ENCODE measurements around the gene KDM4D. TPM values are rescaled to one million over a fixed set of nuclear protein-coding genes. Genes with fewer than 3 reads are reported as not detected.
"Not testable (repeated sequence)": the region's sequence is repeated elsewhere in the genome, so short reads cannot be mapped to it uniquely, and the experiment has no call there.

KDM4D gene
- total RNA-seq, 1 experiment from 2014 or later, result 2.4 TPM

GRCh38 chr11:95035316-95035715 is 61.8 kb downstream of the KDM4D start (continued):
- TF ChIP-seq ARID4B (CRISPR knock-in tag; IDR thresholded peaks at IDR 0.05; ENCODE audit: borderline replicate concordance) (no peak), FOXK1 (CRISPR knock-in tag; IDR thresholded peaks at IDR 0.05) (no peak), AFF4 (CRISPR knock-in tag; IDR thresholded peaks at IDR 0.05; ENCODE audit: borderline replicate concordance) (no peak), ZMAT4 (CRISPR knock-in tag; IDR thresholded peaks at IDR 0.05) (no peak)
- TF ChIP-seq, protein P1, sequence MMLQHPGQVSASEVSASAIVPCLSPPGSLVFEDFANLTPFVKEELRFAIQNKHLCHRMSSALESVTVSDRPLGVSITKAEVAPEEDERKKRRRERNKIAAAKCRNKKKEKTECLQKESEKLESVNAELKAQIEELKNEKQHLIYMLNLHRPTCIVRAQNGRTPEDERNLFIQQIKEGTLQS (CRISPR knock-in tag; conservative IDR thresholded peaks at IDR 0.05), result no peak

- DNase-seq (ENCODE audit: low spot score); POLR2A ChIA-PET; H3K36me3 Mint-ChIP-seq; H3K27ac Mint-ChIP-seq; H3K4me1 Mint-ChIP-seq; H3K27me3 Mint-ChIP-seq (ENCODE audit: low read depth); H3K9me3 Mint-ChIP-seq; H3K4me3 Mint-ChIP-seq; ATAC-seq; CTCF ChIA-PET: not testable (repeated sequence)
These were observed 64.0 kb downstream of the KDM4D start for GRCh38 chr11:95037356-95038035.

DNA sequence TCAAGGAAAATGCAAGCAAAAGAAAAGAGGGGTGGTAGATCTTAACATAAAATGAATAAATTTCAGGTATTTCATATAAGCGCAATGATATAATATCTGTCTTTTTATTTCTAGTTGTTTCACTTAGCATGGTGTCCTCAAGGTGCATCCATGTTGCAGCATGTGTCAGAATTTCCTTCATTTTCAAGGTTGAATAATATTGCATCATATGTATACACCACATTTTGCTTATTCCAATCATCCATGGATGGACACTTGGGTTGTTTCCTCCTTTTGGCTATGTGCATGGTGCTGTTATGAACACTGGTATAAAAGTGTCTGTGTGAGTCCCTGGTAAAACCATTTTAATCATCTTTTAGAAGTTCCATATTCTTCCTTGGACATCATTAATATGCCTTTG is 68.7 kb downstream of the KDM4D start:
- no peaks in the 10 kb centered on the region for H3K4me1 Mint-ChIP-seq
- no peak overlapping the region for H3K4me3 Mint-ChIP-seq
- DNase-seq (ENCODE audit: low spot score) (no peak), ATAC-seq (no peak)
- ChIA-PET CTCF (no interaction called here), POLR2A (no interaction called here)
- H3K36me3 Mint-ChIP-seq, result no peaks in the 10 kb centered on the region
- H3K27ac Mint-ChIP-seq, result no peak overlapping the region
- H3K9me3 Mint-ChIP-seq, result peaks cover 4% of the 10 kb centered on the region; the same call in 1 of the 2 replicates
- H3K27me3 Mint-ChIP-seq (ENCODE audit: low read depth), result peaks cover 9% of the 10 kb centered on the region; the same call in 1 of the 2 replicates
- TF ChIP-seq, protein P2, sequence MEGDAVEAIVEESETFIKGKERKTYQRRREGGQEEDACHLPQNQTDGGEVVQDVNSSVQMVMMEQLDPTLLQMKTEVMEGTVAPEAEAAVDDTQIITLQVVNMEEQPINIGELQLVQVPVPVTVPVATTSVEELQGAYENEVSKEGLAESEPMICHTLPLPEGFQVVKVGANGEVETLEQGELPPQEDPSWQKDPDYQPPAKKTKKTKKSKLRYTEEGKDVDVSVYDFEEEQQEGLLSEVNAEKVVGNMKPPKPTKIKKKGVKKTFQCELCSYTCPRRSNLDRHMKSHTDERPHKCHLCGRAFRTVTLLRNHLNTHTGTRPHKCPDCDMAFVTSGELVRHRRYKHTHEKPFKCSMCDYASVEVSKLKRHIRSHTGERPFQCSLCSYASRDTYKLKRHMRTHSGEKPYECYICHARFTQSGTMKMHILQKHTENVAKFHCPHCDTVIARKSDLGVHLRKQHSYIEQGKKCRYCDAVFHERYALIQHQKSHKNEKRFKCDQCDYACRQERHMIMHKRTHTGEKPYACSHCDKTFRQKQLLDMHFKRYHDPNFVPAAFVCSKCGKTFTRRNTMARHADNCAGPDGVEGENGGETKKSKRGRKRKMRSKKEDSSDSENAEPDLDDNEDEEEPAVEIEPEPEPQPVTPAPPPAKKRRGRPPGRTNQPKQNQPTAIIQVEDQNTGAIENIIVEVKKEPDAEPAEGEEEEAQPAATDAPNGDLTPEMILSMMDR (IDR thresholded peaks at IDR 0.05), result no peak
- TF ChIP-seq AR (CRISPR knock-in tag; IDR thresholded peaks at IDR 0.05), result no peak
- TF ChIP-seq ZNF671 (CRISPR knock-in tag; IDR thresholded peaks at IDR 0.05), result no peak
- no peak for TF ChIP-seq GRHL2 (CRISPR knock-in tag; IDR thresholded peaks at IDR 0.05; ENCODE audit: insufficient replicate concordance, severe bottlenecking)
- no peak for TF ChIP-seq JUN (CRISPR knock-in tag; IDR thresholded peaks at IDR 0.05)
- no peak for TF ChIP-seq ZNF423 (CRISPR knock-in tag; IDR thresholded peaks at IDR 0.05)
- TF ChIP-seq, protein P1 (CRISPR knock-in tag; conservative IDR thresholded peaks at IDR 0.05), result no peak
- no peak for TF ChIP-seq JAZF1 (CRISPR knock-in tag; IDR thresholded peaks at IDR 0.05)
- TF ChIP-seq FOXK1 (CRISPR knock-in tag; IDR thresholded peaks at IDR 0.05), result no peak
- TF ChIP-seq ZNF425 (CRISPR knock-in tag; conservative IDR thresholded peaks at IDR 0.05), result no peak
